ENCODE data around the gene MYO1A. TPM values are rescaled to one million over a fixed set of nuclear protein-coding genes. Genes with fewer than 3 reads are reported as not detected.

The MYO1A gene
- total and polyA plus RNA-seq, 2 donors from 2014 or later, result 0.25 to 0.77 TPM

- no peak for DNase-seq
Observed at GRCh38 chr12:57009949-57010626, 39.8 kb downstream of the MYO1A start.

GRCh38 chr12:57008178-57008577 lies 41.8 kb downstream of the MYO1A start:
- Histone ChIP-seq H3K27me3 (ENCODE audit: control insufficient read depth, insufficient read depth, low read length) (no peaks in the 10 kb centered on the region), H3K36me3 (ENCODE audit: control insufficient read depth in 2 of 3, insufficient read depth in 3 of 3, low read length in 3 of 3) (peaks cover 1 to 14% (median 6%) of the 10 kb centered on the region in 3 donors), H3K9ac (ENCODE audit: low read length in 3 of 3) (no peak overlapping the region), H3K27ac (ENCODE audit: low read depth in 2 of 2, low read length in 2 of 2) (no peak overlapping the region), H3K9me3 (ENCODE audit: control insufficient read depth in 2 of 3, insufficient read depth in 1 of 3, low read length in 3 of 3) (no peaks in the 10 kb centered on the region), H3K4me3 (ENCODE audit: low read length in 3 of 3) (no peak overlapping the region), H3K4me1 (ENCODE audit: control insufficient read depth in 2 of 3, insufficient read depth in 2 of 3, low read depth in 1 of 3, low read length in 3 of 3) (peaks cover 0 to 9% (median 8%) of the 10 kb centered on the region in 3 donors)
- peak; percentile 56 for TF ChIP-seq CTCF (IDR thresholded peaks at IDR 0.05; ENCODE audit: borderline replicate concordance, extremely low read depth, insufficient read depth)
- no peak for FAIRE-seq
- intact Hi-C loops (cut with DNase I), result no loop called here
- peak in 3 of 5 donors; percentile 23 to 84 (median 78) for DNase-seq

More at GRCh38 chr12:57009949-57010626, 39.8 kb downstream of the MYO1A start:
- Histone ChIP-seq H3K27me3 (ENCODE audit: control insufficient read depth, insufficient read depth, low read length) (no peaks in the 10 kb centered on the region), H3K27ac (ENCODE audit: low read depth in 2 of 2, low read length in 2 of 2) (no peak overlapping the region), H3K4me3 (ENCODE audit: low read length in 3 of 3) (no peak overlapping the region), H3K36me3 (ENCODE audit: control insufficient read depth in 2 of 3, insufficient read depth in 3 of 3, low read length in 3 of 3) (no peaks in the 10 kb centered on the region), H3K4me1 (ENCODE audit: control insufficient read depth in 2 of 3, insufficient read depth in 2 of 3, low read depth in 1 of 3, low read length in 3 of 3) (peaks cover 0 to 9% (median 6%) of the 10 kb centered on the region in 3 donors), H3K9ac (ENCODE audit: low read length in 3 of 3) (no peak overlapping the region), H3K9me3 (ENCODE audit: control insufficient read depth in 2 of 3, insufficient read depth in 1 of 3, low read length in 3 of 3) (no peaks in the 10 kb centered on the region)
- FAIRE-seq, result no peak
- intact Hi-C loops (cut with DNase I), result no loop called here
- TF ChIP-seq CTCF (IDR thresholded peaks at IDR 0.05; ENCODE audit: borderline replicate concordance, extremely low read depth, insufficient read depth), result no peak

DNA sequence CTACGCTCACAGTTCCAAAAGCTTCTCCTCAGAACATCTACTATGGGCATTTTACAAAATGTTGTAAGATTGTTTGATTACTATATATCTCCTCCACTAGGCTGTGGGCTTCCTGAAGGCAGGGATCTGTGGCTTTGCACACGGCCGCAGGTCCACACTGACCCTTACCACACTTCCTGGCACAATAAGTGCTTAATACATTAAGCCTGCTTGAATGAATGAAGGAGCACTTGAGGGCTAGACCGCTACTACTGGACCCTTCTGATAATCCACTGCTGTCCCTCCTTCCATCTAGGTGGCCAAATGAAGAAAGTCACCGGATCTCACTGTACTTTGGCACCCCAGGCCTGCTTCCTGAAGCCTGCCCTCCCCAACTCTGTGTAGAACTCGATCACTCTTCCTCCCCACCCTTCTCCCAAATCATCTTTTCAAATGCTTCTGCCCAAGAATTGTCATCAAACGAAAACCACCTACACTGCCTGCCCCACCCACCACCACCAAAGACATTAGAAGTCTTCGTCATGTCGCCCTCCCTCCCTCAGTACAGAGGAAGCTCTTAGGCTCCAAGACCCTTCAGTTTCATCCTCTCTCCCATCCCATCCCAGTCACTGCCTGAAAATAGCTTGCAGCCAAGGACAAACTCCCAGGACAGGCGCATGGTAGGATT lies 43.0 kb downstream of the MYO1A start:
- no peaks in the 10 kb centered on the region for H3K27me3 ChIP-seq (ENCODE audit: control insufficient read depth, insufficient read depth, low read length)
- DNase-seq (no peak), FAIRE-seq (no peak)
- H3K9me3 ChIP-seq (ENCODE audit: control insufficient read depth in 2 of 3, insufficient read depth in 1 of 3, low read length in 3 of 3), result no peaks in the 10 kb centered on the region
- peaks cover 0 to 9% (median 8%) of the 10 kb centered on the region in 3 donors for H3K4me1 ChIP-seq (ENCODE audit: control insufficient read depth in 2 of 3, insufficient read depth in 2 of 3, low read depth in 1 of 3, low read length in 3 of 3)
- H3K4me3 ChIP-seq (ENCODE audit: low read length in 3 of 3), result peak overlapping the region in 2 of 3 donors; percentile 66 to 67
- intact Hi-C loops (cut with DNase I), result no loop called here
- peak overlapping the region in 1 of 2 donors; percentile 45 for H3K27ac ChIP-seq (ENCODE audit: low read depth in 2 of 2, low read length in 2 of 2)
- H3K9ac ChIP-seq (ENCODE audit: low read length in 3 of 3), result peak overlapping the region in 2 of 3 donors; percentile 45 to 60
- H3K36me3 ChIP-seq (ENCODE audit: control insufficient read depth in 2 of 3, insufficient read depth in 3 of 3, low read length in 3 of 3), result peaks cover 2 to 26% (median 9%) of the 10 kb centered on the region in 3 donors
- TF ChIP-seq CTCF (IDR thresholded peaks at IDR 0.05; ENCODE audit: borderline replicate concordance, extremely low read depth, insufficient read depth), result no peak

Measured in kidney (tissue), 14 donors.